Anterior cingulate cortex (tissue), 58 donors: ENCODE measurements around the gene SEC61B.
"Not testable (repeated sequence)": the region's sequence is repeated elsewhere in the genome, so short reads cannot be mapped to it uniquely, and the experiment has no call there.

Experiments
- DNase-seq, 58 donors: peaks; one replicate each; lab custom pipeline; 2025; lab: John Stamatoyannopoulos, UW

SEC61B gene

GRCh38 chr9:99190597-99191283 lies 31.3 kb upstream of the SEC61B start:
- DNase-seq: no peak

- no peak for DNase-seq
These were observed 29.2 kb upstream of the SEC61B start for GRCh38 chr9:99192786-99193465.

GRCh38 chr9:99193466-99193821 lies 28.6 kb upstream of the SEC61B start:
- no peak for DNase-seq

GRCh38 chr9:99196484-99196883 lies 25.6 kb upstream of the SEC61B start:
- DNase-seq: not testable (repeated sequence)

GRCh38 chr9:99197124-99197630 lies 24.9 kb upstream of the SEC61B start:
- DNase-seq: no peak

- DNase-seq: peak in 7 of 58 donors; percentile 1 to 17 (median 11)
These were observed 24.1 kb upstream of the SEC61B start for GRCh38 chr9:99197987-99198386.

GRCh38 chr9:99199938-99200539 lies 22.0 kb upstream of the SEC61B start:
- no peak for DNase-seq

- no peak for DNase-seq
These were observed 20.5 kb upstream of the SEC61B start for GRCh38 chr9:99201603-99202002.

- DNase-seq: no peak
These were observed 11.5 kb upstream of the SEC61B start for GRCh38 chr9:99210572-99210971.

GRCh38 chr9:99211746-99212145 lies 10.3 kb upstream of the SEC61B start:
- no peak for DNase-seq

- DNase-seq: no peak
These were observed 8.9 kb upstream of the SEC61B start for GRCh38 chr9:99213197-99213596.

GRCh38 chr9:99216073-99216472 lies 6.0 kb upstream of the SEC61B start:
- DNase-seq: no peak

- no peak for DNase-seq
These were observed 2.1 kb upstream of the SEC61B start for GRCh38 chr9:99220011-99220410.

GRCh38 chr9:99221266-99221620 lies 839 bp upstream of the SEC61B start:
- no peak for DNase-seq

- DNase-seq: peak in 1 of 58 donors; percentile 64
These were observed 561 bp downstream of the SEC61B start for GRCh38 chr9:99222416-99223270.

- no peak for DNase-seq
These were observed 2.4 kb downstream of the SEC61B start for GRCh38 chr9:99224445-99224844.

- no peak for DNase-seq
These were observed 4.0 kb downstream of the SEC61B start for GRCh38 chr9:99226054-99226453.

GRCh38 chr9:99230206-99230605 lies 8.1 kb downstream of the SEC61B start:
- no peak for DNase-seq

- DNase-seq: peak in 2 of 58 donors; percentile 0 to 9
These were observed 9.6 kb downstream of the SEC61B start for GRCh38 chr9:99231711-99232110.

- DNase-seq: no peak
These were observed 12.5 kb downstream of the SEC61B start for GRCh38 chr9:99234618-99235017.

GRCh38 chr9:99235069-99235468 lies 13.0 kb downstream of the SEC61B start:
- DNase-seq: no peak
